ENCODE data around the gene ENC1. TPM values are rescaled to one million over a fixed set of nuclear protein-coding genes. Genes with fewer than 3 reads are reported as not detected.
A peak's percentile ranks its signal among the peaks of the same experiment; 100 is the strongest.

Gene ENC1
- total and polyA plus RNA-seq, 8 donors, result 21.3 to 63.1 (median 27.3) TPM

DNA sequence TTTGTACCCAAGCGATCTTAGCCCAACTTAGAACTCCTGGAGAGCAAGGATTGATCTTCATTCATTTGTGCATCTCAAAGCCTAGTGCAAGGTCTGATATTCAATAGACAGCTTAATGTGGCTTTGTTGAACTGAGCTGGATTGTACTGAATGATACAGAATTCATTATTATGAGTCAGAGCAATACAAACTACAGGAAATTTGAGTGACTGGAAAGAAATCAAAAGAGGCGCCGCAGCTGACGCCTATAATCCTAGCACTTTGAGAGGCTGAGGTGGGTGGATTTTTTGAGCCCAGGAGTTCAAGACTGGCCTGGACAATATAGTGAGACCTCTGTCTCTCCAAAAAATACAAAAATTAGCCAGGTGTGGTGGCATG lies 58.6 kb downstream of the ENC1 start:
- FAIRE-seq, result no peak
- Histone ChIP-seq H3K36me3 (no peaks in the 10 kb centered on the region), H3K9me3 (no peaks in the 10 kb centered on the region), H3K27ac (no peak overlapping the region), H3K4me3 (no peak overlapping the region), H3K27me3 (no peaks in the 10 kb centered on the region), H3K4me1 (peaks cover 0 to 23% (median 0%) of the 10 kb centered on the region in 3 donors)
- ATAC-seq, result peak in 3 of 4 donors; percentile 3 to 43 (median 9)
- TF ChIP-seq, protein P1, sequence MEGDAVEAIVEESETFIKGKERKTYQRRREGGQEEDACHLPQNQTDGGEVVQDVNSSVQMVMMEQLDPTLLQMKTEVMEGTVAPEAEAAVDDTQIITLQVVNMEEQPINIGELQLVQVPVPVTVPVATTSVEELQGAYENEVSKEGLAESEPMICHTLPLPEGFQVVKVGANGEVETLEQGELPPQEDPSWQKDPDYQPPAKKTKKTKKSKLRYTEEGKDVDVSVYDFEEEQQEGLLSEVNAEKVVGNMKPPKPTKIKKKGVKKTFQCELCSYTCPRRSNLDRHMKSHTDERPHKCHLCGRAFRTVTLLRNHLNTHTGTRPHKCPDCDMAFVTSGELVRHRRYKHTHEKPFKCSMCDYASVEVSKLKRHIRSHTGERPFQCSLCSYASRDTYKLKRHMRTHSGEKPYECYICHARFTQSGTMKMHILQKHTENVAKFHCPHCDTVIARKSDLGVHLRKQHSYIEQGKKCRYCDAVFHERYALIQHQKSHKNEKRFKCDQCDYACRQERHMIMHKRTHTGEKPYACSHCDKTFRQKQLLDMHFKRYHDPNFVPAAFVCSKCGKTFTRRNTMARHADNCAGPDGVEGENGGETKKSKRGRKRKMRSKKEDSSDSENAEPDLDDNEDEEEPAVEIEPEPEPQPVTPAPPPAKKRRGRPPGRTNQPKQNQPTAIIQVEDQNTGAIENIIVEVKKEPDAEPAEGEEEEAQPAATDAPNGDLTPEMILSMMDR (IDR thresholded peaks at IDR 0.05), result no peak
- 95 to 96% methylated on average over 4 of the region's 4 CpGs for WGBS, 2 donors
- intact Hi-C loops (cut with DNase I), result no loop called here
- DNase-seq, result no peak

DNA sequence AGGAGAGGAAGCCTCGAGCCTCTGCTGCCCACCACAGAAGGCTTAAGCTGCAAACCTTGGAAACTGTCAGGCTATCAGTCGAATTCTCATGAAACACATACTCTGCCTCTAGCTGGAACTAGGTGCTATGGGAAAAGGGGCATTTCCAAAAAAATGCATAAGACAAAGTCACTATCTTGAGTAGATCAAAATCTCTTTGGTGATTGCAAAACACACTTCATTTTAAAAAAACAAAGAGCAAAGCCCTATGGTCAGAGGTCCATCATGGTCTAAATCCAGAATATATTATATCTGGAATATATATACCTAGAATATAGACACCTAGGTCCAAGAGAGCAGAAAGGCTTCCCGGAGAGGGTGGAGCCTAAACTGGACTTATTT lies 59.8 kb downstream of the ENC1 start:
- DNase-seq (no peak), ATAC-seq (peak in 2 of 4 donors; percentile 2 to 5), FAIRE-seq (peak; percentile 47)
- H3K36me3 ChIP-seq, result no peaks in the 10 kb centered on the region
- no peaks in the 10 kb centered on the region for H3K27me3 ChIP-seq
- TF ChIP-seq, protein P1 (IDR thresholded peaks at IDR 0.05), result no peak
- H3K27ac ChIP-seq, result peak overlapping the region in 1 of 4 donors; percentile 27
- no peak overlapping the region for H3K4me3 ChIP-seq
- WGBS, 2 donors, result 61 to 62% methylated on average over 3 of the region's 3 CpGs
- no peaks in the 10 kb centered on the region for H3K9me3 ChIP-seq
- intact Hi-C loops (cut with DNase I), result no loop called here
- H3K4me1 ChIP-seq, result peaks cover 0 to 30% (median 0%) of the 10 kb centered on the region in 3 donors

- no peak for DNase-seq
- Histone ChIP-seq H3K9me3 (no peaks in the 10 kb centered on the region), H3K4me1 (peaks cover 0 to 33% (median 0%) of the 10 kb centered on the region in 3 donors), H3K4me3 (no peak overlapping the region), H3K27ac (no peak overlapping the region), H3K27me3 (no peaks in the 10 kb centered on the region), H3K36me3 (no peaks in the 10 kb centered on the region)
- WGBS, 2 donors, result 94% methylated on average over 9 of the region's 9 CpGs
- ATAC-seq, result no peak
- TF ChIP-seq, protein P1 (IDR thresholded peaks at IDR 0.05), result no peak
- intact Hi-C loops (cut with DNase I), result no loop called here
- FAIRE-seq, result no peak
Observed at GRCh38 chr5:74579215-74579614, 61.3 kb downstream of the ENC1 start.

DNA sequence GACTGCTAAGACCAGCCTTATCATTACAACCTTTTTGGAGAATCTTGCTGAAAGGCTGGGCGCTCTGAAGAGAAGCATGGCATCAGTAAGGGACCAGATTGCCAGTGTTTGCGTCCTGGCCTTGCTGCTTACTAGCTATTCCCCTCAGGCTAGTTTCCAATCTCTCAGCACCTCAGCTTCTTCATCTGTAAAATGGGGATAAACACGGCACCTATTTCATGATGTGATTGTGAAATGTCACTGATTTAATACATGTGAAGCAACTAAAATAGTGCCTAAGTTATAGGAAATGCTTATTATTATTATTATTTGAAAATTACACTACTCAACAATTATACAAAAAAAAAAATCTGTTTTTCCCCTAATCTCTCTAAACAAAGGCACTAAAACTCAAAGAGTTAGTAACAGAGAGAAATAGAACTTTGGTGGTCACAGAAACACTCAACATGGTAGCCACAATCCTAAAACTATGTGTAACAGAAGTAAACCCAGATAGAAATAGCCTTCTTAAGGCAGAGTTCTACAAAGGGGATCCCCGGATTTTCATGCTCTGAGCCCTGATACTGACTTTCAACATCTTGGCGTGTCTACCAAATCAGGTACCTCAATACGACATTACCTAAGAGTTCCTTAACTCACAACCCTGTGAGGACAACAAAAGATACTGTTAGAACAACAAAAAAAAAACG lies 62.0 kb downstream of the ENC1 start:
- DNase-seq (no peak), FAIRE-seq (no peak), ATAC-seq (no peak)
- 90 to 93% methylated on average over 7 of the region's 7 CpGs for WGBS, 2 donors
- no peaks in the 10 kb centered on the region for H3K36me3 ChIP-seq
- no peaks in the 10 kb centered on the region for H3K27me3 ChIP-seq
- TF ChIP-seq, protein P1 (IDR thresholded peaks at IDR 0.05), result no peak
- H3K27ac ChIP-seq, result no peak overlapping the region
- intact Hi-C loops (cut with DNase I), result no loop called here
- no peaks in the 10 kb centered on the region for H3K9me3 ChIP-seq
- peaks cover 0 to 33% (median 0%) of the 10 kb centered on the region in 3 donors for H3K4me1 ChIP-seq
- H3K4me3 ChIP-seq, result no peak overlapping the region

Other genes starting within 250 kb of the ENC1 start
- 100 to 1,000 TPM in 2 of 6 donors, 10 to 100 TPM in 4; 59.2 to 140 (median 73.8) TPM for gene HEXB, start 44.5 kb upstream of the ENC1 start, total RNA-seq
- 100 to 1,000 TPM in 1 of 2 donors, 10 to 100 TPM in 1; 82.8 to 127 TPM for gene HEXB, start 44.5 kb upstream of the ENC1 start, polyA plus RNA-seq
- 10 to 100 TPM in 2 of 6 donors, 1 to 10 TPM in 4; 6.9 to 11.3 (median 9.0) TPM for gene GFM2, start 126.4 kb upstream of the ENC1 start, total RNA-seq
- 10 to 100 TPM; 12.5 to 15.8 TPM for gene GFM2, start 126.4 kb upstream of the ENC1 start, polyA plus RNA-seq
- 10 to 100 TPM; 22.4 to 38.7 (median 30.4) TPM for gene NSA2, start 126.5 kb upstream of the ENC1 start, total RNA-seq
- gene NSA2, start 126.5 kb upstream of the ENC1 start, polyA plus RNA-seq, result 10 to 100 TPM; 44.6 to 68.6 TPM
- gene FAM169A, start 225.7 kb upstream of the ENC1 start, total RNA-seq, result 1 to 10 TPM in 5 of 6 donors, under 1 TPM in 1; 0.28 to 2.3 (median 1.6) TPM
- 1 to 10 TPM in 1 of 2 donors, under 1 TPM in 1; 0.61 to 2.4 TPM for gene FAM169A, start 225.7 kb upstream of the ENC1 start, polyA plus RNA-seq

All from pancreas (tissue), 10 donors.